ENCODE measurements around the gene GYS1. TPM values are rescaled to one million over a fixed set of nuclear protein-coding genes. Genes with fewer than 3 reads are reported as not detected.

Gene GYS1
- total and polyA plus RNA-seq, 12 donors = 114 to 245 (median 183) TPM

DNA sequence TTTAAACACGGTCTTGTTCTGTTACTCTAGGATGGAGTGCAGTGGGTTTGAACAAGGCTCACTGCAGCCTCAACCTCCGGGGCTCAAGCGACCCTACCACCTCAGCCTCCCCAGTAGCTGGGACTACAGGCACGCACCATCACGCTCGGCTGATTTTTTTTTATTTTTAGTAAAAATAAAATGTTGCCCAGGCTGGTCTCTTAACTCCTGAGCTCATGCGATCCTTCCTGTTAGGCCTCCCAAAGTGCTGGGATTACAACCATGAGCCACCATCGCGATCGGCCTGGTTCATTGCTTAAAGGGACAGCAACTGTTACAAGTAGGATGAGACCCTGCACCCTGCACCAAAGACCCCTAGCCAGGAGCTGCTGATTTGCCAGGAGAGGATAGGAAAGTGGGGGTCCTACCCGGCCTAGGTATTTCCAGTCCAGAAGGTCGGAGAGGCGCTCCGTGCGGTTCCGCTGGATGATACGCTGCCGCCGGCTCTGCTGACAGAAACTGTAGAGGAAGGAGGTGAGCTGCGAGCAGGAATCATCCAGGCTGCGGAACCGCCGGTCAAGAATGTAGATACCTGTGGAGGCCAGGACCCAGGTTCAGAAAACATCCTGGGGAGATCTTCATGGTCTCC is 22.9 kb downstream of the GYS1 start:
- Histone ChIP-seq H3K4me1 (peaks cover 5 to 52% (median 39%) of the 10 kb centered on the region in 9 donors), H3K36me3 (peaks cover 0 to 93% (median 64%) of the 10 kb centered on the region in 9 donors), H3K27me3 (no peaks in the 10 kb centered on the region), H3K9me3 (no peaks in the 10 kb centered on the region), H3K4me3 (no peak overlapping the region), H3K27ac (peak overlapping the region in 7 of 10 donors; percentile 3 to 68 (median 39))
- WGBS, 2 donors = 89 to 90% methylated on average over 23 of the region's 23 CpGs
- TF ChIP-seq, protein P1, sequence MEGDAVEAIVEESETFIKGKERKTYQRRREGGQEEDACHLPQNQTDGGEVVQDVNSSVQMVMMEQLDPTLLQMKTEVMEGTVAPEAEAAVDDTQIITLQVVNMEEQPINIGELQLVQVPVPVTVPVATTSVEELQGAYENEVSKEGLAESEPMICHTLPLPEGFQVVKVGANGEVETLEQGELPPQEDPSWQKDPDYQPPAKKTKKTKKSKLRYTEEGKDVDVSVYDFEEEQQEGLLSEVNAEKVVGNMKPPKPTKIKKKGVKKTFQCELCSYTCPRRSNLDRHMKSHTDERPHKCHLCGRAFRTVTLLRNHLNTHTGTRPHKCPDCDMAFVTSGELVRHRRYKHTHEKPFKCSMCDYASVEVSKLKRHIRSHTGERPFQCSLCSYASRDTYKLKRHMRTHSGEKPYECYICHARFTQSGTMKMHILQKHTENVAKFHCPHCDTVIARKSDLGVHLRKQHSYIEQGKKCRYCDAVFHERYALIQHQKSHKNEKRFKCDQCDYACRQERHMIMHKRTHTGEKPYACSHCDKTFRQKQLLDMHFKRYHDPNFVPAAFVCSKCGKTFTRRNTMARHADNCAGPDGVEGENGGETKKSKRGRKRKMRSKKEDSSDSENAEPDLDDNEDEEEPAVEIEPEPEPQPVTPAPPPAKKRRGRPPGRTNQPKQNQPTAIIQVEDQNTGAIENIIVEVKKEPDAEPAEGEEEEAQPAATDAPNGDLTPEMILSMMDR (IDR thresholded peaks at IDR 0.05) = no peak
- intact Hi-C loops (cut with DNase I) = loop anchor here in 6 of 10 donors (2.0 to 10.0 kb wide), 6 partner anchors 127 to 178 kb away; no protein-coding TSS in a partner anchor
- no peak for DNase-seq
- no peak for ATAC-seq

DNA sequence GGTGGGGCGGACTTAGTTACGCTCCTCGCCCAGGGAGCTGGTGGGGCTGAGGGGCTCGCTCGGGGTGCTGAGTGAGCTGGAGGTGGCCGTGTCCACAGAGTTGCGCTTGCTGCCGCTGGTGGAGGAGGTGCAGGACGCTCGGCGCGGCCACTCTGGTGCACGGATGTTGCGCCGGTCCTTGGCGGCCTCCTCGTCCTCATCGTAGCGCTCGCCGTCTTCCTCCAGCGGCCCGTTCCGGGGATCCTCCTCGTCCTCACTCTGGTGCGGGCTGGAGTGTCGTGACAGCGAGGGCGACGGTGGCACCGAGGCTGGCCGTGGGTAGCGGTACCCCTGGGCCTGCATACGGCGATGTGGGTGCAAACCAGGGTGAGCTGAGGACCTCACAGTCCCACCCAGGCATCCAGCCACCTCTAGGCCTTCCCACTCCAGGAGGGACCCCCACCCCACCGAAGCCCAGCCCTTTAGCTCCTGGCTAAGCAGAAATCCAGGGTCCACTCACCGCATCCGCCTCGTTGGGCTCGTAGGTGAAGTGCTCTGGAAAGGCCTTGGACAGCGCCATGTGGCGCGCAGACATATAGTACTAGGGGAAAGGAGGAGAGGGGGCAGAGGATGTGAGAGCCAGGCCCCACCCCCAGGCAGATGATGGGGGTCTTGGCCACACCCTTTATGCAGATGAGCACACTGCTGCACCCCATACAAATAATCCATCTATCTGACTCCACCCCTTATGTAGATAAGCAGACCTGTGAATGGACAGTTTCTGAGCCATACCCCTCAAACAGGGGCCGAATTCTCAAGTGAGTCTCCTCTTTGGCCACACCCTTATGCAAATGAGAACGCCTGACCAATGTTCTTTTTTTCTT is 23.6 kb downstream of the GYS1 start:
- WGBS, 2 donors = 94% methylated on average over 45 of the region's 45 CpGs
- ATAC-seq (no peak), DNase-seq (no peak)
- H3K4me1 ChIP-seq = peaks cover 8 to 56% (median 42%) of the 10 kb centered on the region in 9 donors
- intact Hi-C loops (cut with DNase I) = loop anchor here in 9 of 10 donors (2.0 to 10.0 kb wide), 11 partner anchors 92 to 335 kb away; partner anchors contain the start of genes PPP1R15A (in 4 of the 9), CA11 (in 2 of the 9) and DBP (in 2 of the 9)
- H3K9me3 ChIP-seq = no peaks in the 10 kb centered on the region
- no peak overlapping the region for H3K4me3 ChIP-seq
- H3K36me3 ChIP-seq = peaks cover 0 to 88% (median 62%) of the 10 kb centered on the region in 9 donors
- peak overlapping the region in 3 of 10 donors; percentile 38 to 93 (median 68) for H3K27ac ChIP-seq
- no peaks in the 10 kb centered on the region for H3K27me3 ChIP-seq
- TF ChIP-seq, protein P1 (IDR thresholded peaks at IDR 0.05) = no peak

DNA sequence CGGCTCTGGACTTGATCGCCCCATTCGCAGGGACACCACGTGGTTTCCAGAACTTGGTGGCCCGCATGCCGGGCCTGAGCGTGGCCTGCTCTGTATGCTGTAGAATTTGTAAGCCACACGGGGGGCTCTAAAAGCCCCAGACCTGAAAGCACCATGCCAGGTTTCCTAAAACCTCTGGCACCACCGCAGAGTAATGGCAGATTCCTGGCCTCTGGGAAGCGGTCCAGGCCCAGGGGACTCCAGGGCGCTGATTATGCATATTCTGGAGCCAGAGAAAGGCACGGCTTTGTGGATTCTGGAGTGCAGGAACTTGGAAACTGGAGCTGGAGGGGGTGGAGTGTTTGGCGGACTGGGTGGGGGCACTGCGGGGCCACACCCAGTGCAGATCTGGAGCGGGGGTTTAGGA is 24.3 kb downstream of the GYS1 start:
- no peak for ATAC-seq

More for the DNA sequence above, 24.3 kb downstream of the GYS1 start:
- Histone ChIP-seq H3K27me3 (no peaks in the 10 kb centered on the region), H3K4me1 (peaks cover 13 to 63% (median 49%) of the 10 kb centered on the region in 9 donors), H3K36me3 (peaks cover 0 to 81% (median 55%) of the 10 kb centered on the region in 9 donors), H3K27ac (peak overlapping the region in 9 of 10 donors; percentile 1 to 96 (median 68)), H3K9me3 (no peaks in the 10 kb centered on the region), H3K4me3 (no peak overlapping the region)
- 77 to 79% methylated on average over 15 of the region's 15 CpGs for WGBS, 2 donors
- TF ChIP-seq, protein P1 (IDR thresholded peaks at IDR 0.05) = no peak
- no peak for DNase-seq
- intact Hi-C loops (cut with DNase I) = loop anchor here in 7 of 10 donors (5.0 to 10.0 kb wide), 7 partner anchors 92 to 334 kb away; partner anchors contain the start of genes PPP1R15A (in 4 of the 7), CA11 (in 2 of the 7) and DBP (in 2 of the 7)
